NCI-H526 (cell line): ENCODE measurements around the gene EIF4E2.

Experiments used
- DNase-seq, 2 experiments: peaks; one replicate each; lab custom pipeline; 2025; lab: John Stamatoyannopoulos, UW

EIF4E2 gene

GRCh38 chr2:232538671-232539070 lies 11.8 kb upstream of the EIF4E2 start:
- no peak for DNase-seq

DNA sequence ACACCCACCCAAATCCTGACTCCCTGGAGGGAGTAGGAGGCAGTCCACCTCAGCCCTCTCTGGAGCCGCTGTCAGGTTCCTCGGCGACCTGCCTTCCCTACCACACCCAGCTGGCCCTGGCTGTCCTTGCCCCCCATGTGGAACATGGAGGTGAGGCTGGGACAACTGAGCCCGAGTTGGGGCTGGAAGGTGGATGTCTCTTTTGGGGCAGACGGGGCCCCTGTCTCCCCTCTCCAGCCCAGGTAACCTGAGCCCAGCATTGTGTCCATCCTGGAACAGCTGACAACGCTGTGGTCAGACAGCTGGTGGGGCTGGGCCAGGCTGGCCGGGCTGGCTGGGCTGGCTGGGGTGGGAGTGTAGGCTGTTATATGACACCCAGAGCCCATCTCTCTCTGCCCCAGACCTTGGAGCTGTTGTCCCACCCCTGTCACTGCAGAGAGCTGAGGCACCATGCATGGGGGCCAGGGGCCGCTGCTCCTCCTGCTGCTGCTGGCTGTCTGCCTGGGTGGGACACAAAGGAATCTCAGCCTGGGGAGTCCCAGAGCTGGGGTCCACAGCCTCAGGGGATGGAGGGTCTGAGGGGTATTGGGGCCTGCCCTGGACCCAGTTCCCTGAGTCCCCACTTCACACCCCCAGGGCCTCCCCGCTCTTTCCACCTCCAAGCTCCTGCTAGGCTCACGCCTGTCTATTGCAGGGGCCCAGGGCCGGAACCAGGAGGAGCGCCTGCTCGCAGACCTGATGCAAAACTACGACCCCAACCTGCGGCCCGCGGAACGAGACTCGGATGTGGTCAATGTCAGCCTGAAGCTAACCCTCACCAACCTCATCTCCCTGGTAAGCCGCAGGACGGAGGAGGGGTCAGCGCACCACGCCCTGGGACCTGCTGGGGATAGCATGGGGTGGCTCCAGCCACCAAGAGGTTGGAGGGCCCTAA lies 10.9 kb upstream of the EIF4E2 start, which contains the start of gene CHRNG:
CHRNG (plus strand) TSS at position 395 of the 934 bp plus-strand sequence; CDS start at position 451, 56 bp downstream.
- DNase-seq, result no peak

DNA sequence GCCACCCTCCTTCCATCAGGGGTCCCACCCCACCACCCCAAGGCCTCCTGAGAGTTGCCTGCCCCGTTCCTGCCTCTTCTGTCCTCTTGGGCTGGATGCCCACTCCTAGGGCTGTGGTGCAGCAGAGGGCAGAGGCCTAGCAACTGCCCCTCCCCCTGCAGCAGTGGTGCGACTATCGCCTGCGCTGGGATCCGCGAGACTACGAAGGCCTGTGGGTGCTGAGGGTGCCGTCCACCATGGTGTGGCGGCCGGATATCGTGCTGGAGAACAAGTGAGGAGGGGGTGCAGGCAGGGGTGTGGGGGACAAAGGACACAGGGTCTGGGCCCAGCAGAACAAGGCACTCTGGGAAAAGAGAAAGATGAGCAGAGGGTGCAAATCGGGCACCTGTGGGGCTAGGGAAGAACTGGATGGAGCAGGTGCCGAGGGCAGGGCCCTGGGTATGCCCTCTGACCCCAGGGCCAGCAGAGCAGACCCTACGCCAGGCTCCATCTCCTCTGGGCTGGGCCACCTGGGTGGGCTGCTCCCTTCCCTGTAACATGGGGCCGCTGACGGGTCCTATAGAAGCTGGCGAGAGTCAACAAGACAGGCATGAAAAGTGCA lies 9.9 kb upstream of the EIF4E2 start:
- DNase-seq, result no peak

GRCh38 chr2:232541195-232541960 lies 9.1 kb upstream of the EIF4E2 start:
- no peak for DNase-seq

- DNase-seq, result no peak
Measured at GRCh38 chr2:232541961-232542714, 8.4 kb upstream of the EIF4E2 start.

GRCh38 chr2:232542715-232543467 lies 7.6 kb upstream of the EIF4E2 start:
- no peak for DNase-seq

DNA sequence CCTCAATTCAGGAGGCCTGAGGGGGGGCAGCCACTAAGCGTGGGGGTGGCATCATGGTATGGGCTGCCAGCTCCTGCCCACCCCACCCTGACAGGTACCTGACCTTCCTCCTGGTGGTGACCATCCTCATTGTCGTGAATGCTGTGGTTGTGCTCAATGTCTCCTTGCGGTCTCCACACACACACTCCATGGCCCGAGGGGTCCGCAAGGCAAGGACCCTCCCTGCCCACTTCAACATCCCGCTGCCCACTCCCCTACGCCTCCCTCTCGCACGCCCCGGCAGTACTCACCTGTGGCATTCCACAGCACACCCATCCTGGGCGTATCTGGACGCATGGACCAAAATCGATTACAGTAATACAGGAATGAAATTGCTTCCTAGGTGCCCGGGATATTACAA lies 7.0 kb upstream of the EIF4E2 start:
- DNase-seq, result no peak

DNA sequence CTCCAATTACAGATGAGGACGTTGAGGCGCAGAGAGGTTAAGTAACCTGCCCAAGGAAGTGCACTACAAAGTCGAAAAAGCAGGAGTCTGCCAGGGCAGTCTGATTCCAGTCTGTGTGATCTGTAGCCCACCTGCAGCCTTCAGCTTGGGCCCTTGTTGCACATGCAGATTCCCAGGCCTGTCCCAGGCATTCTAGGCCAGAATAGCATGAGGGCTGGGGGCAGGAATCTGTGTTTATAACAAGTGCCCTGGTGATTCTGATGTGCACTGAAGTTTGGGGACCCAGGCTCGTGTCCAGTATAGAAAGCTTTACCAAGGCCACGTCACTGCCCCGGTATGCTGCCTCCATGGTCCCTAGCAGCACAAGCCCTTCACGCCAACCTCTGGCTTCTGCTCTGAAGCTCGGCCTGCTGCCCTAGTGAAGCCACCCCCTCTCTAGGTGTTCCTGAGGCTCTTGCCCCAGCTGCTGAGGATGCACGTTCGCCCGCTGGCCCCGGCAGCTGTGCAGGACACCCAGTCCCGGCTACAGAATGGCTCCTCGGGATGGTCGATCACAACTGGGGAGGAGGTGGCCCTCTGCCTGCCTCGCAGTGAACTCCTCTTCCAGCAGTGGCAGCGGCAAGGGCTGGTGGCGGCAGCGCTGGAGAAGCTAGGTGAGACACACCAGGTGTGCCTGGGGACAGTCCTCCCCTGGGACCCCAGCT lies 6.4 kb upstream of the EIF4E2 start:
- no peak for DNase-seq

DNA sequence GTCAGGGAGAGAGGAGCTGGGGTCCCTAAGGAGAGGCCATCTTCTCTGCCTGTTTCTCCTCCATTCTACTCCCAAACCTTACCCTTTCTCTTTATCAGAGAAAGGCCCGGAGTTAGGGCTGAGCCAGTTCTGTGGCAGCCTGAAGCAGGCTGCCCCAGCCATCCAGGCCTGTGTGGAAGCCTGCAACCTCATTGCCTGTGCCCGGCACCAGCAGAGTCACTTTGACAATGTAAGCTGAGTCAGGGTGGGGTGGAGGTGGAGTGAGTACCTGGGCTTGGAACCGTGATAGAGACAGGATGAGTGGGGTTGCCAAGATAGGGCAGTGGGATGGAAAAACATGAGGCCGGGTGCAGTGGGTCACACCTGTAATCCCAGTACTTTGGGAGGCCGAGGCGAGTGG lies 5.8 kb upstream of the EIF4E2 start:
- no peak for DNase-seq

DNA sequence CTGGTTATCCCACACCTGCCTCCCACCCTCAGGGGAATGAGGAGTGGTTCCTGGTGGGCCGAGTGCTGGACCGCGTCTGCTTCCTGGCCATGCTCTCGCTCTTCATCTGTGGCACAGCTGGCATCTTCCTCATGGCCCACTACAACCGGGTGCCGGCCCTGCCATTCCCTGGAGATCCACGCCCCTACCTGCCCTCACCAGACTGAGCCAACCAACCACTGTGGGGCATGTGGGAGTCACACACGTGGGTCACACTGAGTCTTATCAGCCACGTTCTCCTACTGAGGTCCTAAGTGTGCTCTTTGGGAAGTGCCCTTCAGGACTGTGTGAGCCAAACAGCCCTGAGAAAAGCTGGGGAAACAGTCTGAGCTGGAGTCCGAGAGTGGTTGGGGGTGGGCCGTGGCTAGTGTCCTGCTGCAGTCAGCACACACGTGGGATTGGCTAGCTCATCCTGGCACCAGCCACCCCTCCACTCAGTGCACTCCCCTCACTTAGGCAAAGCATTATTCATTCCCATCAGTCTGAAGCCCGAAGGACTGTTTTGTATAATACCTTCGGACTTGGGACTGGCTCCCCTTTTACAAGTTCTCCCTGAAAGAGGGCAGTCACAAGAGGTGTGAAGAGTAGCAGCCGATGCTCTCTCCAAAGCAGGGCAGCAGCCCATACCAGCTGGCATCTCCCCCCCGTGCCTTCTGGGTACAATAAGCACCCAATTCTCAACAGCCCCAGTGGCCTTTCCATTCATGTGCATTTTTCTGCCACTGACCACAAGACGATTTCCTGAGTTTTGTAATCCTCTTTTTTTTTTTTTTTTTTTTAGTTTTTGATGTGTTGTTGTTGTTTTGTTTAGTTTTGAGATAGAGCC lies 4.7 kb upstream of the EIF4E2 start:
- no peak for DNase-seq

GRCh38 chr2:232547991-232548390 lies 2.5 kb upstream of the EIF4E2 start:
- no peak for DNase-seq

DNA sequence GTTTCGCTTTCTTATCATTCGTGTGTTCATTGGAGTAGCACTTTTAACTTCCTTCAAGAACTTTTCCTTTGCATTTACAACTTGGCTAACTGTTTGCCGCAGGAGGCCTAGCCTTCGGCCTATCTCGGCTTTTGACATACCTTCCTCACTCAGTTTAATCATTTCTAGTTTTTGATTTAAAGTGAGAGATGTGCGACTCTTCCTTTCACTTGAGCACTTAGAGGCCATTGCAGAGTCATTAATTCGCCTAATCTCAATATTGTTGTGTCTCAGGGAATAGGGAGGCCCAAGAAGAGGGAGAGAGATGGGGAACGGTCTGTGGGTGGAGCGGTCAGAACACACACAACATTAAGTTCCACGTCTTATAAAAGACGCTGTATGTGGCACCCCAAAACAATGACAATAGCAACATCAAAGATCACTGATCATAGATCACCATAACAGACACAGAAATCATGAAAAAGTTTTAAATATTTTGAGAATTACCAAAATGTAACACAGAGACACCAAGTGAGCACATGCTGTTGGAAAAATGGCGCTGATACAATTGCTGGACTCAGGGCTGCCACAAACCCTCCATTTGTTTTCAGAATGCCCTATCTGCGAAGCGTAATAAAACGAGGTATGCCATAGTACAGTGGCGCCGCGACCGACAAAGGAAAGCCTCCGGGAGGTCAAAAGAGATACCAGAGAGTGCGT lies 685 bp upstream of the EIF4E2 start:
- DNase-seq, result no peak

DNA sequence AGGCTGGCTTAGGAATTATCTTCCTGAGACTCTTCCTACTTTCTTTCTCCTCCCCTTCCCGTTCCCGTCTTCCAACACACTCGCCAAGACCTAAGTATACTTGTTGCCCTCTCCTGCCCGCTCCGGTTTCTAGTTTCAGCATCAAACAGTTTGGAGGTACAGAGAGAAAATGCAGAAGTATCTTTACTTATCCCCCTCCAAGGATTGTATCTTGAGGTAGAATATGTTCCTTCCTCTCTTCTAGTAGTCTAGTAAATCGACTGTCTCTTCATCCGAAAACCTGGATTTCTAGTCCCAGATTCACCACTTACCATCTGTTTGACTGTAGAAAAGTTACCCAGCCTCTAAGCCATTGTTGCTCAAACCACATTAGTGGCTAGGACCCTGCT lies 755 bp downstream of the EIF4E2 start:
- DNase-seq, result no peak

DNA sequence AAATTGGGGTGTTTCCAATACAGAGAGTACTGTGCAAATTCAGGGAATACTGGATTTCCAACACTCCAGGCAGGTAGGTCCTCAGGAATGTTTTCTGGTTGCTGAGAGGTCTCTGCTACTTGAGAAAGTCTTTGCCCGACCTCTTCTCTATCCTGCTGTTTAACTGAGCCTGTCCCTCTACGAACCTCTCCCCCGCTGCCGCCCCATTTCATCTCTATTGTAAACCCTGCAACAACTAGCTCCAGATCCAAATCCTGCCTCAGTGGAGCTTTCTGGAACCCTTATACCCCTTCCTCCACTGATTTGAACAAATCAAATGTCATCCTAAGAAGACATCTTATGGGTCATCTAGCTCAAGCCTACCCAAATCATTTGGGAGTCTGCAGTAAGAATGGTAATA lies 1.3 kb downstream of the EIF4E2 start:
- DNase-seq, result no peak

GRCh38 chr2:232556426-232556825 lies 5.9 kb downstream of the EIF4E2 start:
- no peak for DNase-seq

DNA sequence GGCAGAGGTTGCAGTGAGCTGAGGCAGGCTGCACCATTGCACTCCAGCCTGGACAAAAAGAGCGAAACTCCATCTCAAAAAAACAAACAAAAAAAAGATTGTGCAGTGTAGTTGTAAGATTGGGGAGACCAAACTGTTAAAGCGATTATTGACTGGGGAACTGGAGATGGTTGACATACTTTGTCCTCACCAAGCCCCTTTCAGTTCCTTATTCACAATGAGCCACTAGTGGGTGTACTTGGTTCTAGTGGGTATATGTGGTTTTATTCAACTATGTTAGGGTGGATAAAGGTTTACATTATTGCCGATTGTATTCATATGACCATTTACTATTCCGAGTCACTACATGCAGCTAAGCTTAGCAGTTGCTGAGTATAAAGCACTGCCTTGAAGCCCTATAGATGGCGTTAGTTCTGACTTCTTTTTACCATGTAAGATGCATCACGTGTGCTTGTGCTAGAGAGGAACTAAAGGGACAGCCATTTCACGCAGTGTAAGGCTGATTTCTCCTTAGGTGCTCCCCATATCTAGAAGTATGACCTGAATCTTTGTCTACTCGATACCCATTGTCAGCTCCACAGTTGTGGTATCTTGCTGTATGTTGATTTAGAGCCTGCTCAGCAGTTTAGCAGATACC lies 12.1 kb downstream of the EIF4E2 start:
- no peak for DNase-seq

DNA sequence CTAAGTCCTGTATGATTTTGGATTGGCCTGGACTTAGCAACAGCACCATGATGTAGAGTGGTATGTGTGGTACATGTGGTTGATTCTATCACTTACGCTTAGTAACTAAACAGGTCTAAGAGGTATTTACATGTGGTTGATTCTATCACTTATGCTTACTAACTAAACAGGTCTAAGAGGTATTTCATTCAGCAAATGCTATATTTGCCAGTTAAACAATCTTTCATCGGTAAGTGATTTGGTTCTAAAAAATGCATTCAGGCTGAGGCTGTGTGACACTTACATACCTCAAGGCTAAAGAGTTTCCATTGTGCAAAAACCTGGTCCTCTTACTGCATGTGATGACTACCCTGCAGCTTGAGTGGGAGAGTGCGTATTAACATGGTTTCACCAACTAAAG lies 13.1 kb downstream of the EIF4E2 start:
- DNase-seq, result no peak

- no peak for DNase-seq
Measured at GRCh38 chr2:232567721-232568120, 17.2 kb downstream of the EIF4E2 start.
